HFFc6 (cell line): Measurements from ENCODE around the gene SHOX. TPM values are rescaled to one million over a fixed set of nuclear protein-coding genes. Genes with fewer than 3 reads are reported as not detected.

ENCODE experiments used
- DNase-seq: peaks from one replicate; pipeline ENCODE4 v3.0.0-alpha.2; 2018
- H3K27ac Mint-ChIP-seq: 2 replicates; pipeline ENCODE4 v1.8.0; 2020; ENCODE audit warnings: mild to moderate bottlenecking, mixed read lengths
- H3K27me3 Mint-ChIP-seq: 2 replicates; pipeline ENCODE4 v1.8.0; 2021; ENCODE audit warnings: mild to moderate bottlenecking, moderate library complexity, mixed read lengths; ENCODE audit not compliant: insufficient read depth
- H3K36me3 Mint-ChIP-seq: 2 replicates; pipeline ENCODE4 v1.8.0; 2021; ENCODE audit warnings: low read depth, mixed read lengths
- H3K4me1 Mint-ChIP-seq: 2 replicates; pipeline ENCODE4 v1.8.0; 2020; ENCODE audit warnings: low read depth, mixed read lengths
- H3K4me3 Mint-ChIP-seq: 2 replicates; pipeline ENCODE4 v1.8.0; 2020; ENCODE audit warnings: mild to moderate bottlenecking, moderate library complexity, mixed read lengths
- H3K9me3 Mint-ChIP-seq: 2 replicates; pipeline ENCODE4 v1.8.0; 2020; ENCODE audit warnings: mild to moderate bottlenecking, mixed read lengths
- CTCF ChIP-seq: fragments of 200-600 bp; sonication (generic); IDR thresholded peaks from 2 replicates; pipeline ENCODE4 v1.5.0; 2021; ENCODE audit warnings: antibody characterized with exemption, mild to moderate bottlenecking
- total RNA-seq, 6 experiments: library from RNA; stranded (reverse); fragmentation: NEBNext Ultra II Directional; extraction: Animal tissue kit (Norgen Biotek cat#: 25700); gene quantifications; 2 replicates in 1 of 6; 3 replicates in 5 of 6; pipeline ENCODE4 v1.2.3, GENCODE V29; 2021

SHOX gene
- total RNA-seq, 6 experiments from 2014 or later, result 27.1 to 41.8 (median 28.6) TPM

- no peaks in the 10 kb centered on the region; the same call in 1 of the 2 replicates for H3K36me3 Mint-ChIP-seq
- no peak overlapping the region for H3K4me3 Mint-ChIP-seq
- H3K27ac Mint-ChIP-seq, result no peak overlapping the region
- no peak for TF ChIP-seq CTCF
- DNase-seq, result no peak
- peaks cover 7% of the 10 kb centered on the region for H3K27me3 Mint-ChIP-seq
- no peaks in the 10 kb centered on the region for H3K9me3 Mint-ChIP-seq
- H3K4me1 Mint-ChIP-seq, result no peaks in the 10 kb centered on the region
These were observed 54.8 kb downstream of the SHOX start for GRCh38 chrX:685120-686032.

- no peak for DNase-seq
- peaks cover 5% of the 10 kb centered on the region; the same call in 1 of the 2 replicates for H3K9me3 Mint-ChIP-seq
- H3K36me3 Mint-ChIP-seq, result 0 out of 2 replicates have a peak, but pooled peaks cover 4% of the 10 kb centered on the region
- no peak for TF ChIP-seq CTCF
- H3K27me3 Mint-ChIP-seq, result peaks cover 1% of the 10 kb centered on the region; the same call in 1 of the 2 replicates
- no peak overlapping the region for H3K4me3 Mint-ChIP-seq
- H3K4me1 Mint-ChIP-seq, result no peaks in the 10 kb centered on the region
- H3K27ac Mint-ChIP-seq, result no peak overlapping the region
These were observed 59.4 kb downstream of the SHOX start for GRCh38 chrX:689983-690382.

GRCh38 chrX:694800-695199 lies 64.2 kb downstream of the SHOX start:
- Mint-ChIP-seq H3K4me1 (peaks cover 8% of the 10 kb centered on the region; the same call in 1 of the 2 replicates), H3K36me3 (peaks cover 13% of the 10 kb centered on the region; the same call in 1 of the 2 replicates), H3K27me3 (peaks cover 4% of the 10 kb centered on the region), H3K27ac (no peak overlapping the region), H3K4me3 (no peak overlapping the region), H3K9me3 (peaks cover 9% of the 10 kb centered on the region; the same call in 1 of the 2 replicates)
- DNase-seq, result no peak
- TF ChIP-seq CTCF, result no peak

GRCh38 chrX:698206-698605 lies 67.6 kb downstream of the SHOX start:
- peaks cover 14% of the 10 kb centered on the region for H3K4me1 Mint-ChIP-seq
- H3K4me3 Mint-ChIP-seq, result peak overlapping the region; percentile 56
- peaks cover 13% of the 10 kb centered on the region; the same call in 1 of the 2 replicates for H3K36me3 Mint-ChIP-seq
- no peak for TF ChIP-seq CTCF
- H3K27me3 Mint-ChIP-seq, result peaks cover 9% of the 10 kb centered on the region
- no peak overlapping the region; the same call in 1 of the 2 replicates for H3K27ac Mint-ChIP-seq
- DNase-seq, result peak; percentile 41
- peaks cover 9% of the 10 kb centered on the region; the same call in 1 of the 2 replicates for H3K9me3 Mint-ChIP-seq

GRCh38 chrX:700936-701335 lies 70.3 kb downstream of the SHOX start:
- H3K27me3 Mint-ChIP-seq, result peaks cover 12% of the 10 kb centered on the region
- H3K9me3 Mint-ChIP-seq, result no peaks in the 10 kb centered on the region
- TF ChIP-seq CTCF, result no peak
- no peak for DNase-seq
- no peak overlapping the region for H3K27ac Mint-ChIP-seq
- H3K4me1 Mint-ChIP-seq, result peaks cover 28% of the 10 kb centered on the region
- H3K4me3 Mint-ChIP-seq, result no peak overlapping the region
- peaks cover 5% of the 10 kb centered on the region; the same call in 1 of the 2 replicates for H3K36me3 Mint-ChIP-seq
